Ovary (tissue), 9 donors: ENCODE measurements around the gene PRTG. TPM values are rescaled to one million over a fixed set of nuclear protein-coding genes. Genes with fewer than 3 reads are reported as not detected.

Source experiments
- DNase-seq, 5 donors: peaks; one replicate each; pipeline ENCODE4 v3.0.0-alpha.2; 2019 to 2020
- H3K27ac ChIP-seq, 2 donors: fragments of 200-600 bp; one replicate each; pipeline versions ENCODE4 v1.5.1 to v1.8.0; 2019 to 2022
- H3K27me3 ChIP-seq: fragments of 200-600 bp; one replicate; pipeline ENCODE4 v1.8.0; 2022
- H3K36me3 ChIP-seq: fragments of 200-600 bp; sonication (generic); one replicate; pipeline ENCODE4 v1.5.1; 2019
- H3K4me1 ChIP-seq: one replicate; pipeline ENCODE4 v1.8.1; 2013; ENCODE audit warnings: mild to moderate bottlenecking, moderate library complexity; ENCODE audit not compliant: insufficient read depth
- H3K4me3 ChIP-seq: fragments of 200-600 bp; sonication (generic); one replicate; pipeline ENCODE4 v1.5.1; 2017
- H3K9me3 ChIP-seq, 2 donors: fragments of 200-600 bp in 1 of 2; sonication (generic) in 1 of 2; one replicate each; pipeline versions ENCODE4 v1.5.1 to v1.8.1; 2013 to 2019; ENCODE audit warnings: mild to moderate bottlenecking in 1 of 2, moderate library complexity in 1 of 2
- CTCF ChIP-seq, 3 donors: fragments of 450-650 bp in 2 of 3; fragments of 200-600 bp in 1 of 3; IDR thresholded peaks; one replicate each; pipeline versions ENCODE4 v1.5.1 to v1.8.0; 2016 to 2022; ENCODE audit warnings: antibody characterized with exemption in 3 of 3, mild to moderate bottlenecking in 1 of 3
- EP300 ChIP-seq: sonication (generic); formaldehyde crosslinking; IDR thresholded peaks from one replicate; pipeline ENCODE4 v1.6.1; 2017; ENCODE audit warnings: antibody characterized with exemption
- POLR2A ChIP-seq: fragments of 450-650 bp; IDR thresholded peaks from one replicate; pipeline ENCODE4 v1.6.1; 2017; ENCODE audit warnings: antibody characterized with exemption, mild to moderate bottlenecking, moderate library complexity
- WGBS, 3 donors: extraction: QIAGEN DNeasy Blood & Tissue Kit in 1 of 3; methylation state at CpG; one replicate each; pipeline versions ENCODE4 v1.1.5 to v1.1.7; 2013 to 2017; 5-methylcytosine and 5-hydroxymethylcytosine counted together
- intact Hi-C, 4 donors: fragments of 100-400 bp; cut with DNase I; formaldehyde crosslinking; loops; one replicate each; pipeline versions ENCODE4 v1.11.0 to v1.15.1; 2022 to 2023
- polyA plus RNA-seq, 2 donors: library from polyadenylated mRNA; stranded (reverse); fragments of 200-250 nt in 1 of 2; fragments of 350-450 nt in 1 of 2; fragmentation: Illumina TruSeq in 1 of 2; extraction: RNeasy Lipid Tissue Mini Kit (QIAGEN cat#74804) in 1 of 2; gene quantifications; one replicate each; pipeline ENCODE4 v1.2.3, GENCODE V29; 2013 to 2014
- small RNA-seq: library from RNA; depleted of rRNA; stranded (forward); fragments of <200 nt; gene quantifications from one replicate; pipeline ENCODE3, GENCODE V24; 2016
- total RNA-seq, 7 donors: library from RNA; depleted of rRNA in 2 of 7; stranded (reverse); fragments of >200 nt in 2 of 7; fragmentation: NEBNext Ultra II Directional in 3 of 7; extraction: Animal tissue kit (Norgen Biotek cat#: 25700) in 3 of 7; gene quantifications; one replicate each; pipeline versions ENCODE4 v1.1.0 to v1.2.4, GENCODE V29; 2016 to 2023
- donor health status: DM: no; HTN: no; CAD: no; lungs with moderate emphysema.
- donor health status: DM: no; HTN: no; CAD: no.
- donor health status: Bipolar disorder and iron deficiency.
- donor health status: DM: yes; HTN: yes; CAD: no.
- donor health status: DM: no; HTN: no; CAD: no.
- donor health status: DM: yes; HTN: yes; CAD: no.

Gene PRTG
- total and polyA plus RNA-seq, 9 donors, result 1.2 to 9.4 (median 6.1) TPM

- no peaks in the 10 kb centered on the region for H3K27me3 ChIP-seq
- H3K27ac ChIP-seq, result no peak overlapping the region
- no peak overlapping the region for H3K4me3 ChIP-seq
- no peaks in the 10 kb centered on the region for H3K36me3 ChIP-seq
- DNase-seq, result no peak
- H3K9me3 ChIP-seq, result no peaks in the 10 kb centered on the region
- intact Hi-C loops, result no loop called here
- H3K4me1 ChIP-seq, result no peaks in the 10 kb centered on the region
- TF ChIP-seq CTCF (IDR thresholded peaks at IDR 0.05), result no peak
- TF ChIP-seq POLR2A, result no peak
These were observed 169.7 kb downstream of the PRTG start for GRCh38 chr15:55573224-55573623.

- TF ChIP-seq CTCF (IDR thresholded peaks at IDR 0.05) (no peak), EP300 (no peak), POLR2A (no peak)
- DNase-seq, result no peak
- Histone ChIP-seq H3K36me3 (no peaks in the 10 kb centered on the region), H3K9me3 (no peaks in the 10 kb centered on the region), H3K4me1 (no peaks in the 10 kb centered on the region), H3K27ac (no peak overlapping the region), H3K4me3 (no peak overlapping the region), H3K27me3 (no peaks in the 10 kb centered on the region)
- WGBS, 3 donors, result 96 to 100% (median 99%) methylated on average over 2 of the region's 2 CpGs
- intact Hi-C loops, result no loop called here
These were observed 178.4 kb downstream of the PRTG start for GRCh38 chr15:55564347-55565145.

- no peak overlapping the region for H3K4me3 ChIP-seq
- 79 to 99% (median 94%) methylated on average over 3 of the region's 3 CpGs for WGBS, 3 donors
- intact Hi-C loops, result no loop called here
- no peaks in the 10 kb centered on the region for H3K36me3 ChIP-seq
- H3K27me3 ChIP-seq, result no peaks in the 10 kb centered on the region
- no peak overlapping the region for H3K27ac ChIP-seq
- no peaks in the 10 kb centered on the region for H3K4me1 ChIP-seq
- no peak for DNase-seq
- no peaks in the 10 kb centered on the region for H3K9me3 ChIP-seq
- no peak for TF ChIP-seq POLR2A
- TF ChIP-seq CTCF (IDR thresholded peaks at IDR 0.05), result no peak
These were observed 180.4 kb downstream of the PRTG start for GRCh38 chr15:55562601-55563000.

Small RNA genes within 50 kb of the gene (small RNA-seq; reads per million reads assigned to genes)
- gene AC009997.1, result not detected

Other genes starting within 250 kb of the PRTG start
- 1 to 10 TPM; 1.3 to 4.8 (median 2.4) TPM for gene DNAAF4, start 234.9 kb downstream of the PRTG start, total RNA-seq
- 1 to 10 TPM; 2.5 to 2.7 TPM for gene DNAAF4, start 234.9 kb downstream of the PRTG start, polyA plus RNA-seq
- 10 to 100 TPM; 10.3 to 31.1 (median 24.1) TPM for gene PYGO1, start 154.8 kb downstream of the PRTG start, total RNA-seq
- gene PYGO1, start 154.8 kb downstream of the PRTG start, polyA plus RNA-seq, result 1 to 10 TPM; 4.0 to 8.6 TPM